Prostate gland (tissue), 2 donors: Measurements from ENCODE around the gene EDAR. TPM values are rescaled to one million over a fixed set of nuclear protein-coding genes. Genes with fewer than 3 reads are reported as not detected.

Source experiments
- DNase-seq: peaks from one replicate; pipeline ENCODE4 v3.0.0-alpha.2; 2019; ENCODE audit warnings: low spot score
- H3K27ac ChIP-seq, 2 donors: fragments of 200-600 bp; sonication (generic); 2 replicates each; pipeline ENCODE4 v1.5.1; 2017 to 2019
- H3K27me3 ChIP-seq: fragments of 200-600 bp; sonication (generic); replicated peaks from 2 replicates; pipeline ENCODE4 v1.5.1; 2019; ENCODE audit not compliant: insufficient read depth
- H3K36me3 ChIP-seq, 2 donors: fragments of 200-600 bp; sonication (generic); 1 replicate in 1 of 2; 2 replicates in 1 of 2; pipeline versions ENCODE4 v1.5.1 to v1.8.1; 2017 to 2019
- H3K4me1 ChIP-seq: fragments of 200-600 bp; sonication (generic); replicated peaks from 2 replicates; pipeline ENCODE4 v1.5.1; 2019
- H3K4me3 ChIP-seq, 2 donors: fragments of 200-600 bp; sonication (generic); 2 replicates each; pipeline ENCODE4 v1.5.1; 2017 to 2019
- H3K9me3 ChIP-seq: fragments of 200-600 bp; sonication (generic); 2 replicates; pipeline ENCODE4 v1.5.1; 2017
- CTCF ChIP-seq, 4 experiments: fragments of 200-600 bp in 2 of 4; fragments of 450-650 bp in 2 of 4; sonication (generic) in 2 of 4; IDR thresholded peaks; 1 replicate in 3 of 4; 2 replicates in 1 of 4; pipeline ENCODE4 v1.5.1; 2016 to 2019; ENCODE audit warnings: antibody characterized with exemption in 4 of 4, mild to moderate bottlenecking in 2 of 4, moderate library complexity in 2 of 4
- POLR2A ChIP-seq: fragments of 450-650 bp; IDR thresholded peaks from one replicate; pipeline ENCODE4 v1.6.1; 2016; ENCODE audit warnings: antibody characterized with exemption, mild to moderate bottlenecking
- POLR2AphosphoS5 ChIP-seq: sonication (generic); formaldehyde crosslinking; IDR thresholded peaks from one replicate; pipeline ENCODE4 v1.6.1; 2017; ENCODE audit warnings: antibody characterized with exemption
- WGBS: methylation state at CpG from one replicate; pipeline ENCODE4 v1.1.5; 2018; 5-methylcytosine and 5-hydroxymethylcytosine counted together
- intact Hi-C: fragments of 100-400 bp; cut with DNase I; formaldehyde crosslinking; loops from one replicate; pipeline ENCODE4 v1.14.2; 2022
- small RNA-seq, 2 donors: library from RNA; depleted of rRNA; stranded (forward); fragments of <200 nt; gene quantifications; one replicate each; pipeline ENCODE3, GENCODE V24; 2016
- total RNA-seq, 2 donors: library from RNA; depleted of rRNA; stranded (reverse); fragments of >200 nt; gene quantifications; one replicate each; pipeline ENCODE4 v1.1.0, GENCODE V29; 2016

The EDAR gene
- total RNA-seq, 2 donors from 2014 or later = 0.46 to 0.68 TPM

- 76% methylated on average over 1 of the region's 1 CpG for WGBS
- Histone ChIP-seq H3K27ac (no peak overlapping the region), H3K27me3 (no peaks in the 10 kb centered on the region), H3K36me3 (no peaks in the 10 kb centered on the region), H3K4me3 (no peak overlapping the region), H3K9me3 (no peaks in the 10 kb centered on the region), H3K4me1 (no peaks in the 10 kb centered on the region)
- DNase-seq = no peak
- intact Hi-C loops = no loop called here
- TF ChIP-seq CTCF (IDR thresholded peaks at IDR 0.05) (no peak), POLR2AphosphoS5 (no peak), POLR2A (no peak)
These were observed 142.0 kb downstream of the EDAR start for GRCh38 chr2:108847000-108847399.

GRCh38 chr2:108845923-108846322, 143.1 kb downstream of the EDAR start:
- H3K9me3 ChIP-seq = no peaks in the 10 kb centered on the region
- TF ChIP-seq POLR2AphosphoS5 (no peak), CTCF (IDR thresholded peaks at IDR 0.05) (no peak), POLR2A (no peak)
- intact Hi-C loops = no loop called here
- H3K36me3 ChIP-seq = no peaks in the 10 kb centered on the region
- H3K4me1 ChIP-seq = no peaks in the 10 kb centered on the region
- no peak overlapping the region for H3K27ac ChIP-seq
- no peaks in the 10 kb centered on the region for H3K27me3 ChIP-seq
- H3K4me3 ChIP-seq = no peak overlapping the region
- DNase-seq = no peak

Small RNAs within 50 kb of the gene (small RNA-seq; reads per million reads assigned to genes)
- 0 reads per million in 2 donors for gene AC073415.1

Other genes with a start within 250 kb of the EDAR start
- gene CCDC138, start 202.4 kb downstream of the EDAR start, total RNA-seq = 1 to 10 TPM; 4.2 to 4.5 TPM
- gene SH3RF3, start 140.0 kb upstream of the EDAR start, total RNA-seq = 10 to 100 TPM in 1 of 2 donors, 1 to 10 TPM in 1; 1.4 to 17.0 TPM